ENCODE data around the gene FAM24B. TPM values are rescaled to one million over a fixed set of nuclear protein-coding genes. Genes with fewer than 3 reads are reported as not detected.
"Not testable (repeated sequence)": the region's sequence is repeated elsewhere in the genome, so short reads cannot be mapped to it uniquely, and the experiment has no call there.

The FAM24B gene
- polyA plus RNA-seq, 1 of the 3 experiments (the other 2 are of a cell fraction) = 8.8 TPM

- H3K4me1 ChIP-seq (ENCODE audit: control insufficient read depth in 1 of 2, insufficient read depth in 2 of 2, low read depth in 1 of 2, low read length in 1 of 2) = peaks cover 0 to 26% of the 10 kb centered on the region in 2 experiments; a peak in 3 of 4 replicates
- POLR2A ChIA-PET = interaction anchor here (0.6 kb wide), 1 partner anchor 139 kb away, joined by 5 read pairs; no protein-coding TSS in a partner anchor
- TF ChIP-seq USF1 (IDR thresholded peaks at IDR 0.05; ENCODE audit: borderline replicate concordance, low read depth) (no peak), SMC3 (IDR thresholded peaks at IDR 0.05; ENCODE audit: low read depth, low read length) (no peak), ELF1 (IDR thresholded peaks at IDR 0.05) (no peak), NRF1 (IDR thresholded peaks at IDR 0.05; ENCODE audit: low read depth, low read length) (no peak), PBX3 (IDR thresholded peaks at IDR 0.05) (no peak), FOSL2 (IDR thresholded peaks at IDR 0.05; ENCODE audit: borderline replicate concordance, low read depth) (no peak), GABPA (IDR thresholded peaks at IDR 0.05; ENCODE audit: low read depth) (no peak), MEF2A (IDR thresholded peaks at IDR 0.05; ENCODE audit: borderline replicate concordance, low read depth) (no peak)
Observed at GRCh38 chr10:122859527-122859926, 19.9 kb downstream of the FAM24B start.

GRCh38 chr10:122858042-122858441, 21.3 kb downstream of the FAM24B start:
- H3K27ac ChIP-seq (ENCODE audit: low read depth in 2 of 2, low read length in 1 of 2); CTCF ChIA-PET; H3K27me3 ChIP-seq (ENCODE audit: insufficient read depth); H4K20me1 ChIP-seq (ENCODE audit: insufficient read depth); DNase-seq; H3K36me3 ChIP-seq (replicated peaks in 1 of 2; ENCODE audit: control insufficient read depth in 1 of 2, insufficient read depth in 2 of 2, low read length in 1 of 2); H3K4me2 ChIP-seq; H2AFZ ChIP-seq (ENCODE audit: low read depth); H3K4me3 ChIP-seq (ENCODE audit: low read depth in 2 of 2, low read length in 1 of 2); POLR2A ChIA-PET; H3K9ac ChIP-seq; H3K9me2 ChIP-seq; H3K9me3 ChIP-seq: not testable (repeated sequence)
- H3K4me1 ChIP-seq (ENCODE audit: control insufficient read depth in 1 of 2, insufficient read depth in 2 of 2, low read depth in 1 of 2, low read length in 1 of 2) = peaks cover 0 to 33% of the 10 kb centered on the region in 2 experiments; a peak in 3 of 4 replicates
- H3K79me2 ChIP-seq (ENCODE audit: insufficient read depth) = peaks cover 65% of the 10 kb centered on the region
- H3F3A ChIP-seq (replicated peaks; ENCODE audit: insufficient read depth) = peaks cover 16% of the 10 kb centered on the region
- WGBS (ENCODE audit: low lambda C conversion rate) = 95% methylated on average over 5 of the region's 5 CpGs

More at GRCh38 chr10:122859527-122859926, 19.9 kb downstream of the FAM24B start:
- Histone ChIP-seq H4K20me1 (ENCODE audit: insufficient read depth) (no peaks in the 10 kb centered on the region), H3F3A (replicated peaks; ENCODE audit: insufficient read depth) (peaks cover 8% of the 10 kb centered on the region), H2AFZ (ENCODE audit: low read depth) (no peak overlapping the region), H3K4me3 (ENCODE audit: low read depth in 2 of 2, low read length in 1 of 2) (no peak overlapping the region), H3K9ac (no peak overlapping the region), H3K27ac (ENCODE audit: low read depth in 2 of 2, low read length in 1 of 2) (no peak overlapping the region), H3K9me2 (no peaks in the 10 kb centered on the region), H3K9me3 (no peaks in the 10 kb centered on the region), H3K27me3 (ENCODE audit: insufficient read depth) (no peaks in the 10 kb centered on the region), H3K36me3 (replicated peaks in 1 of 2; ENCODE audit: control insufficient read depth in 1 of 2, insufficient read depth in 2 of 2, low read length in 1 of 2) (no peaks in the 10 kb centered on the region), H3K4me2 (no peak overlapping the region), H3K79me2 (ENCODE audit: insufficient read depth) (peaks cover 80% of the 10 kb centered on the region)
- CTCF ChIA-PET = no interaction called here
- 100% methylated on average over 1 of the region's 1 CpG for WGBS (ENCODE audit: low lambda C conversion rate)
- DNase-seq = no peak

GRCh38 chr10:122856902-122857301, 22.5 kb downstream of the FAM24B start:
- Histone ChIP-seq H3K27ac (ENCODE audit: low read depth in 2 of 2, low read length in 1 of 2) (no peak overlapping the region), H4K20me1 (ENCODE audit: insufficient read depth) (no peaks in the 10 kb centered on the region), H3K79me2 (ENCODE audit: insufficient read depth) (peaks cover 55% of the 10 kb centered on the region), H3K36me3 (replicated peaks in 1 of 2; ENCODE audit: control insufficient read depth in 1 of 2, insufficient read depth in 2 of 2, low read length in 1 of 2) (no peaks in the 10 kb centered on the region), H3K4me2 (no peak overlapping the region), H3K4me1 (ENCODE audit: control insufficient read depth in 1 of 2, insufficient read depth in 2 of 2, low read depth in 1 of 2, low read length in 1 of 2) (peaks cover 0 to 29% of the 10 kb centered on the region in 2 experiments; a peak in 3 of 4 replicates), H2AFZ (ENCODE audit: low read depth) (no peak overlapping the region), H3K9ac (no peak overlapping the region), H3K4me3 (ENCODE audit: low read depth in 2 of 2, low read length in 1 of 2) (no peak overlapping the region), H3K27me3 (ENCODE audit: insufficient read depth) (no peaks in the 10 kb centered on the region), H3K9me2 (no peaks in the 10 kb centered on the region), H3K9me3 (no peaks in the 10 kb centered on the region), H3F3A (replicated peaks; ENCODE audit: insufficient read depth) (peaks cover 18% of the 10 kb centered on the region)
- DNase-seq = no peak
- ChIA-PET POLR2A (no interaction called here), CTCF (no interaction called here)
- WGBS (ENCODE audit: low lambda C conversion rate) = 100% methylated on average over 1 of the region's 1 CpG
- no peak for TF ChIP-seq EP300 (IDR thresholded peaks at IDR 0.05; ENCODE audit: borderline replicate concordance in 1 of 2, low read depth in 1 of 2, low read length in 1 of 2)
- TF ChIP-seq REST (IDR thresholded peaks at IDR 0.05; ENCODE audit: low read depth, low read length) = no peak
- no peak for TF ChIP-seq TCF12 (IDR thresholded peaks at IDR 0.05)
- TF ChIP-seq YY1 (IDR thresholded peaks at IDR 0.05; ENCODE audit: low read depth) = no peak
- no peak for TF ChIP-seq JUND (IDR thresholded peaks at IDR 0.05)
- no peak for TF ChIP-seq CTCF (IDR thresholded peaks at IDR 0.05)
- no peak for TF ChIP-seq FOXJ3 (CRISPR knock-in tag; IDR thresholded peaks at IDR 0.05)
